Measurements from ENCODE around the gene DENND1B. TPM values are rescaled to one million over a fixed set of nuclear protein-coding genes. Genes with fewer than 3 reads are reported as not detected.

The DENND1B gene
- total and polyA plus RNA-seq, 2 experiments from 2014 or later: 3.7 to 18.6 TPM

DNA sequence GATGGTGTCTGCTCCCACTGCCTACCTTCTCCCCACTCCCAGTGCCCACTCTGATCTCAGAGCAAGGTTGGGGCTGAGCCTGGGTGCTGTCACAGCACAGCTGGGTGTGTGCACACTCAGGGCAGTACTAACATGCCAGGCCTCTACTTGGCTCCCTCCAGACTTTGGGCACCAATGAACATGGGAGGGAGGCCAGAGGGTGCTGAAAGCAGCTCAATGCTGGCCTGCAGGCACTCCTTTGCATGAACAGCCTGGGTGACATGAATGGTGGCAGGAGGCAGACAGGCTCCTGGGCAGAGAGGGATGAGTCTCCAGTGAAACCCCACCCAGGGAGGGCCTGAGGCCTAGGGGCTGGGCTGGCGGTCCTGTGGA is 25.8 kb upstream of the DENND1B start:
- Histone ChIP-seq H3K4me1 (ENCODE audit: insufficient read depth) (no peaks in the 10 kb centered on the region), H3K4me3 (no peak overlapping the region), H3K36me3 (replicated peaks; ENCODE audit: insufficient read depth, low read depth) (no peaks in the 10 kb centered on the region), H2AFZ (no peak overlapping the region), H3K27ac (no peak overlapping the region), H4K20me1 (ENCODE audit: insufficient read depth, poor library complexity, severe bottlenecking) (no peaks in the 10 kb centered on the region), H3K79me2 (no peaks in the 10 kb centered on the region), H3K4me2 (no peak overlapping the region), H3K9me2 (replicated peaks; ENCODE audit: insufficient read depth) (no peaks in the 10 kb centered on the region), H3K9me3 (ENCODE audit: low read depth) (no peaks in the 10 kb centered on the region), H3K27me3 (no peaks in the 10 kb centered on the region)
- DNase-seq (ENCODE audit: low spot score): no peak
- 100% methylated on average over 1 of the region's 1 CpG for WGBS (ENCODE audit: low lambda C conversion rate, missing lambda C conversion rate)
- TF ChIP-seq, protein P1, sequence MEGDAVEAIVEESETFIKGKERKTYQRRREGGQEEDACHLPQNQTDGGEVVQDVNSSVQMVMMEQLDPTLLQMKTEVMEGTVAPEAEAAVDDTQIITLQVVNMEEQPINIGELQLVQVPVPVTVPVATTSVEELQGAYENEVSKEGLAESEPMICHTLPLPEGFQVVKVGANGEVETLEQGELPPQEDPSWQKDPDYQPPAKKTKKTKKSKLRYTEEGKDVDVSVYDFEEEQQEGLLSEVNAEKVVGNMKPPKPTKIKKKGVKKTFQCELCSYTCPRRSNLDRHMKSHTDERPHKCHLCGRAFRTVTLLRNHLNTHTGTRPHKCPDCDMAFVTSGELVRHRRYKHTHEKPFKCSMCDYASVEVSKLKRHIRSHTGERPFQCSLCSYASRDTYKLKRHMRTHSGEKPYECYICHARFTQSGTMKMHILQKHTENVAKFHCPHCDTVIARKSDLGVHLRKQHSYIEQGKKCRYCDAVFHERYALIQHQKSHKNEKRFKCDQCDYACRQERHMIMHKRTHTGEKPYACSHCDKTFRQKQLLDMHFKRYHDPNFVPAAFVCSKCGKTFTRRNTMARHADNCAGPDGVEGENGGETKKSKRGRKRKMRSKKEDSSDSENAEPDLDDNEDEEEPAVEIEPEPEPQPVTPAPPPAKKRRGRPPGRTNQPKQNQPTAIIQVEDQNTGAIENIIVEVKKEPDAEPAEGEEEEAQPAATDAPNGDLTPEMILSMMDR (IDR thresholded peaks at IDR 0.05; ENCODE audit: poor library complexity): no peak
- TF ChIP-seq EZH2phosphoT487 (IDR thresholded peaks at IDR 0.05; ENCODE audit: low read depth, severe bottlenecking, unreplicated experiment): no peak
- TF ChIP-seq EZH2 (IDR thresholded peaks at IDR 0.05; ENCODE audit: borderline replicate concordance): no peak

DNA sequence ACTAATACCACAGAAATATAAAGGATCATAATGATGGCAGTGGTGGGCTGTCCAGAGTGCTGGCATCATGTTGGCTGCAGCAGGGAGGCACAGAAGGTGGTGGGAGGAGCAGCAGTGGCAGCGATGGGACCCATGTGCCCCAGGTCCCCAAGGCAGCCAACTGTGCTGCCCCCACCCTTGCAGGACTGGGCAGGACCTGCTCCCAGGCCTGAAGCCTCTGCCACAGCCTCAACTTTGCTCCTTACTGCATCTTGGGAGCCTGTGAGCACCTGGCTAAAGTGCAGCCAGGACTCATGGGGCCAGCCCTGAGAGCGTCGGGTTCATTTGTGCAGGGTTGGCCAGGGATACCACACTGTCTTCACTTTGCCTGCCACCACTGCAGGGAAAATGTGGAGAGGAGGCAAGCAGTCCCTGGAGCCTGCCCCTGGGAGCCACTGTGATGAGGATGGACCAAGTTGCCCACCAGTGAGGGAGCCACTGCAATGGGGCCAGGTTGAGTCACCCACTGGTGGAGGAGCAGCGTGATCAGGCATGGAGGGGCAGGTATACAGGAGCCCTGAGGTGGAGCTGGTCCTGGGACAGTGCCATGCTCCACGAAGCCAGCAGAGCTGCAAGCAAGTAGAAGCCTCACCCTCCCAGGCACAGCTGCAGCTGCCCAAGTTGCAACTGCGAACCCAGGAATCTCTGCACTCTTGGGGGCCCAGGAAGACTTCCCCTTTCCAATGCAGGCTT is 25.3 kb upstream of the DENND1B start:
- Histone ChIP-seq H3K79me2 (no peaks in the 10 kb centered on the region), H3K9me2 (replicated peaks; ENCODE audit: insufficient read depth) (no peaks in the 10 kb centered on the region), H3K4me3 (no peak overlapping the region), H2AFZ (no peak overlapping the region), H4K20me1 (ENCODE audit: insufficient read depth, poor library complexity, severe bottlenecking) (no peaks in the 10 kb centered on the region), H3K4me2 (no peak overlapping the region), H3K4me1 (ENCODE audit: insufficient read depth) (no peaks in the 10 kb centered on the region), H3K36me3 (replicated peaks; ENCODE audit: insufficient read depth, low read depth) (no peaks in the 10 kb centered on the region), H3K27ac (no peak overlapping the region), H3K9me3 (ENCODE audit: low read depth) (no peaks in the 10 kb centered on the region), H3K27me3 (no peaks in the 10 kb centered on the region)
- TF ChIP-seq EZH2 (IDR thresholded peaks at IDR 0.05; ENCODE audit: borderline replicate concordance) (no peak), EZH2phosphoT487 (IDR thresholded peaks at IDR 0.05; ENCODE audit: low read depth, severe bottlenecking, unreplicated experiment) (no peak)
- TF ChIP-seq, protein P1 (IDR thresholded peaks at IDR 0.05; ENCODE audit: poor library complexity): no peak
- 94% methylated on average over 6 of the region's 6 CpGs for WGBS (ENCODE audit: low lambda C conversion rate, missing lambda C conversion rate)
- no peak for DNase-seq (ENCODE audit: low spot score)

- H3K79me2 ChIP-seq: no peaks in the 10 kb centered on the region
- no peaks in the 10 kb centered on the region for H3K27me3 ChIP-seq
- no peak overlapping the region for H3K4me3 ChIP-seq
- H3K27ac ChIP-seq: no peak overlapping the region
- no peak overlapping the region for H2AFZ ChIP-seq
- TF ChIP-seq EZH2 (IDR thresholded peaks at IDR 0.05; ENCODE audit: borderline replicate concordance) (no peak), EZH2phosphoT487 (IDR thresholded peaks at IDR 0.05; ENCODE audit: low read depth, severe bottlenecking, unreplicated experiment) (no peak)
- TF ChIP-seq, protein P1 (IDR thresholded peaks at IDR 0.05; ENCODE audit: poor library complexity): no peak
- H3K9me3 ChIP-seq (ENCODE audit: low read depth): no peaks in the 10 kb centered on the region
- no peaks in the 10 kb centered on the region for H3K4me1 ChIP-seq (ENCODE audit: insufficient read depth)
- H3K36me3 ChIP-seq (replicated peaks; ENCODE audit: insufficient read depth, low read depth): no peaks in the 10 kb centered on the region
- no peak overlapping the region for H3K4me2 ChIP-seq
- no peaks in the 10 kb centered on the region for H4K20me1 ChIP-seq (ENCODE audit: insufficient read depth, poor library complexity, severe bottlenecking)
- DNase-seq (ENCODE audit: low spot score): peak; percentile 20
- no peaks in the 10 kb centered on the region for H3K9me2 ChIP-seq (replicated peaks; ENCODE audit: insufficient read depth)
These were observed 24.0 kb upstream of the DENND1B start for GRCh38 chr1:197799271-197799670.
